Activated naive CD4-positive, alpha-beta T cell treated with anti-CD3 and anti-CD28 coated beads, Interleukin-2, amount 50 U/mL, for 24 hours (primary cell): ENCODE data around the gene TMEM39A.

Experiments used
- H3K27ac Mint-ChIP-seq: one replicate; pipeline ENCODE4 v1.8.0; 2021; ENCODE audit warnings: mild to moderate bottlenecking, mixed read lengths
- H3K27me3 Mint-ChIP-seq: one replicate; pipeline ENCODE4 v1.8.0; 2021; ENCODE audit warnings: mixed read lengths
- H3K36me3 Mint-ChIP-seq: one replicate; pipeline ENCODE4 v1.8.0; 2021; ENCODE audit warnings: mixed read lengths
- H3K4me1 Mint-ChIP-seq: one replicate; pipeline ENCODE4 v1.8.0; 2021; ENCODE audit warnings: mixed read lengths
- H3K4me3 Mint-ChIP-seq: one replicate; pipeline ENCODE4 v1.8.0; 2021; ENCODE audit warnings: mild to moderate bottlenecking, mixed read lengths
- H3K9me3 Mint-ChIP-seq: one replicate; pipeline ENCODE4 v1.8.0; 2021; ENCODE audit warnings: mixed read lengths

TMEM39A gene, protein sequence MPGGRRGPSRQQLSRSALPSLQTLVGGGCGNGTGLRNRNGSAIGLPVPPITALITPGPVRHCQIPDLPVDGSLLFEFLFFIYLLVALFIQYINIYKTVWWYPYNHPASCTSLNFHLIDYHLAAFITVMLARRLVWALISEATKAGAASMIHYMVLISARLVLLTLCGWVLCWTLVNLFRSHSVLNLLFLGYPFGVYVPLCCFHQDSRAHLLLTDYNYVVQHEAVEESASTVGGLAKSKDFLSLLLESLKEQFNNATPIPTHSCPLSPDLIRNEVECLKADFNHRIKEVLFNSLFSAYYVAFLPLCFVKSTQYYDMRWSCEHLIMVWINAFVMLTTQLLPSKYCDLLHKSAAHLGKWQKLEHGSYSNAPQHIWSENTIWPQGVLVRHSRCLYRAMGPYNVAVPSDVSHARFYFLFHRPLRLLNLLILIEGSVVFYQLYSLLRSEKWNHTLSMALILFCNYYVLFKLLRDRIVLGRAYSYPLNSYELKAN

GRCh38 chr3:119463171-119464169 lies at the start of gene TMEM39A:
Gene TMEM39A, minus strand, starts transcription at chr3:119463615. Its CDS starts 1,541 bp downstream, at chr3:119462074.
- peak within 1 kb of the TSS; percentile 99 for H3K27ac Mint-ChIP-seq
- H3K27me3 Mint-ChIP-seq, result no peaks in the 10 kb centered on the region
- peak within 1 kb of the TSS; percentile 98 for H3K4me3 Mint-ChIP-seq
- no peaks in the 10 kb centered on the region for H3K9me3 Mint-ChIP-seq
- H3K4me1 Mint-ChIP-seq, result peaks cover 39% of the 10 kb centered on the region
- H3K36me3 Mint-ChIP-seq, result peaks cover 9% of the 10 kb centered on the region

GRCh38 chr3:119510690-119511089 lies 47.3 kb upstream of the TMEM39A start:
- Mint-ChIP-seq H3K4me3 (no peak overlapping the region), H3K36me3 (peaks cover 32% of the 10 kb centered on the region), H3K27ac (no peak overlapping the region), H3K9me3 (no peaks in the 10 kb centered on the region), H3K27me3 (no peaks in the 10 kb centered on the region), H3K4me1 (peaks cover 35% of the 10 kb centered on the region)

- H3K4me3 Mint-ChIP-seq, result peak overlapping the region; percentile 42
- peaks cover 44% of the 10 kb centered on the region for H3K4me1 Mint-ChIP-seq
- H3K36me3 Mint-ChIP-seq, result peaks cover 30% of the 10 kb centered on the region
Observed at GRCh38 chr3:119508172-119508845, 44.9 kb upstream of the TMEM39A start.

GRCh38 chr3:119507404-119507803 lies 44.0 kb upstream of the TMEM39A start:
- Mint-ChIP-seq H3K36me3 (peaks cover 27% of the 10 kb centered on the region), H3K9me3 (no peaks in the 10 kb centered on the region), H3K27ac (peak overlapping the region; percentile 94), H3K4me3 (peak overlapping the region; percentile 72), H3K4me1 (peaks cover 44% of the 10 kb centered on the region), H3K27me3 (no peaks in the 10 kb centered on the region)

More at GRCh38 chr3:119508172-119508845, 44.9 kb upstream of the TMEM39A start:
- H3K27ac Mint-ChIP-seq, result peak overlapping the region; percentile 94
- H3K9me3 Mint-ChIP-seq, result no peaks in the 10 kb centered on the region
- no peaks in the 10 kb centered on the region for H3K27me3 Mint-ChIP-seq

- peaks cover 27% of the 10 kb centered on the region for H3K36me3 Mint-ChIP-seq
- H3K4me1 Mint-ChIP-seq, result peaks cover 47% of the 10 kb centered on the region
- H3K27me3 Mint-ChIP-seq, result no peaks in the 10 kb centered on the region
- peak overlapping the region; percentile 94 for H3K27ac Mint-ChIP-seq
- no peaks in the 10 kb centered on the region for H3K9me3 Mint-ChIP-seq
- peak overlapping the region; percentile 72 for H3K4me3 Mint-ChIP-seq
Observed at GRCh38 chr3:119506631-119507030, 43.2 kb upstream of the TMEM39A start.

DNA sequence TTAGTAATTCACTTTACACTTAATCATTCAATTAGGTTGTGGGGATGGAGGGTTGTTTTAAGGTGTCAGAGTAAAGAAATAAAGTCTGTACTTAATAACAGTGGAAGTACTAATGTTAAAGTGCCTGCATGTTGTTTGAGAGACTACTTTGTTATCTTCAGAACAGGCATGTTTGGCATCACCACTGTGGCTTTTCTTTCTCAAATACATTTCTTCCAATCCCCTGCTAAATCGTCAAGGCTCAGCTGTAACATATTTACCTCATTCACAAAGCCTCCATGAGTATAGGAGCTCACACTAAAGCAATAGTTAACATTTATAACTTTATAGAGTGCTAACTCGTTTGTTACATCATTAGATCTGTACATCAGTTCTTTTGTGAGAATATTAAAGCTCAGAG lies 37.5 kb upstream of the TMEM39A start:
- Mint-ChIP-seq H3K4me3 (peak overlapping the region; percentile 100), H3K4me1 (peaks cover 50% of the 10 kb centered on the region), H3K27me3 (no peaks in the 10 kb centered on the region), H3K9me3 (no peaks in the 10 kb centered on the region), H3K36me3 (peaks cover 4% of the 10 kb centered on the region), H3K27ac (no peak overlapping the region)

- H3K9me3 Mint-ChIP-seq, result no peaks in the 10 kb centered on the region
- no peaks in the 10 kb centered on the region for H3K27me3 Mint-ChIP-seq
- H3K36me3 Mint-ChIP-seq, result peaks cover 4% of the 10 kb centered on the region
- peak overlapping the region; percentile 52 for H3K27ac Mint-ChIP-seq
- H3K4me1 Mint-ChIP-seq, result peaks cover 47% of the 10 kb centered on the region
- peak overlapping the region; percentile 100 for H3K4me3 Mint-ChIP-seq
Observed at GRCh38 chr3:119500265-119500664, 36.9 kb upstream of the TMEM39A start.

DNA sequence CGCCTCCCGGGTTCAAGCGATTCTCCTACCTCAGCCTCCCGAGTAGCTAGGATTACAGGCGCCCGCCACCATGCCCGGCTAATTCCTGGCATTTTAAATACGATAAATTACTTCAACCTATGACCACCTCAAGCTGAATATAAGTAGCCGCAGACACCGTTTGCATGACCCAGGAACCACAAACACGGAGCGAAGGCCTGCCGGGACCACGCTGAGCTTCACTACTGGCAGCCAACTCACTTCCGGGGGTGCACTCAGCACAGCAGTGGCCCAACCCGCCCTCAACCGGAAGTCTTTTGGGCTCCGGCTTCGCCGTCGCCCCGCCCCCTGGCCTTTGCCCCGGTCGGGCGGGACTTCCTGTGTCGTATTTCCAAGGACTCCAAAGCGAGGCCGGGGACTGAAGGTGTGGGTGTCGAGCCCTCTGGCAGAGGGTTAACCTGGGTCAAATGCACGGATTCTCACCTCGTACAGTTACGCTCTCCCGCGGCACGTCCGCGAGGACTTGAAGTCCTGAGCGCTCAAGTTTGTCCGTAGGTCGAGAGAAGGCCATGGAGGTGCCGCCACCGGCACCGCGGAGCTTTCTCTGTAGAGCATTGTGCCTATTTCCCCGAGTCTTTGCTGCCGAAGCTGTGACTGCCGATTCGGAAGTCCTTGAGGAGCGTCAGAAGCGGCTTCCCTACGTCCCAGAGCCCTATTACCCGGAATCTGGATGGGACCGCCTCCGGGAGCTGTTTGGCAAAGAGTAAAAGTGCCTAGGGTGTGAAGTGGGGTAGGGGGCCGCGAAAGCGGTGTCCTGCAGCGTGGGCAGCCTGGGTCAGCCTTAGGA lies 35.0 kb upstream of the TMEM39A start, which contains the start of gene TIMMDC1:
TIMMDC1 (plus strand) TSS at position 362 of the 826 bp plus-strand sequence; CDS start at position 549, 187 bp downstream.
- peaks cover 37% of the 10 kb centered on the region for H3K4me1 Mint-ChIP-seq
- H3K36me3 Mint-ChIP-seq, result no peaks in the 10 kb centered on the region
- H3K9me3 Mint-ChIP-seq, result no peaks in the 10 kb centered on the region
- H3K27ac Mint-ChIP-seq, result peak within 1 kb of the TSS; percentile 99
- H3K4me3 Mint-ChIP-seq, result peak within 1 kb of the TSS; percentile 100
- no peaks in the 10 kb centered on the region for H3K27me3 Mint-ChIP-seq

- Mint-ChIP-seq H3K36me3 (peaks cover under 1% of the 10 kb centered on the region), H3K4me3 (peak overlapping the region; percentile 100), H3K27ac (peak overlapping the region; percentile 99), H3K9me3 (no peaks in the 10 kb centered on the region), H3K4me1 (peaks cover 36% of the 10 kb centered on the region), H3K27me3 (no peaks in the 10 kb centered on the region)
Observed at GRCh38 chr3:119497820-119498185, 34.4 kb upstream of the TMEM39A start.

- Mint-ChIP-seq H3K36me3 (peaks cover 6% of the 10 kb centered on the region), H3K27ac (no peak overlapping the region), H3K4me3 (no peak overlapping the region), H3K27me3 (no peaks in the 10 kb centered on the region), H3K9me3 (no peaks in the 10 kb centered on the region), H3K4me1 (peaks cover 13% of the 10 kb centered on the region)
Observed at GRCh38 chr3:119494597-119494996, 31.2 kb upstream of the TMEM39A start.

GRCh38 chr3:119492810-119493209 lies 29.4 kb upstream of the TMEM39A start:
- no peaks in the 10 kb centered on the region for H3K27me3 Mint-ChIP-seq
- H3K4me3 Mint-ChIP-seq, result no peak overlapping the region
- peaks cover 5% of the 10 kb centered on the region for H3K4me1 Mint-ChIP-seq
- peaks cover 7% of the 10 kb centered on the region for H3K36me3 Mint-ChIP-seq
- no peaks in the 10 kb centered on the region for H3K9me3 Mint-ChIP-seq
- no peak overlapping the region for H3K27ac Mint-ChIP-seq

GRCh38 chr3:119492128-119492527 lies 28.7 kb upstream of the TMEM39A start:
- Mint-ChIP-seq H3K27me3 (no peaks in the 10 kb centered on the region), H3K4me1 (no peaks in the 10 kb centered on the region), H3K4me3 (no peak overlapping the region), H3K36me3 (peaks cover 7% of the 10 kb centered on the region), H3K9me3 (no peaks in the 10 kb centered on the region), H3K27ac (no peak overlapping the region)

GRCh38 chr3:119490153-119490552 lies 26.7 kb upstream of the TMEM39A start:
- H3K27me3 Mint-ChIP-seq, result no peaks in the 10 kb centered on the region
- no peaks in the 10 kb centered on the region for H3K4me1 Mint-ChIP-seq
- H3K27ac Mint-ChIP-seq, result peak overlapping the region; percentile 77
- no peaks in the 10 kb centered on the region for H3K9me3 Mint-ChIP-seq
- H3K4me3 Mint-ChIP-seq, result no peak overlapping the region
- H3K36me3 Mint-ChIP-seq, result peaks cover 7% of the 10 kb centered on the region

- H3K4me3 Mint-ChIP-seq, result no peak overlapping the region
- H3K9me3 Mint-ChIP-seq, result no peaks in the 10 kb centered on the region
- H3K4me1 Mint-ChIP-seq, result no peaks in the 10 kb centered on the region
- peaks cover 7% of the 10 kb centered on the region for H3K36me3 Mint-ChIP-seq
- no peaks in the 10 kb centered on the region for H3K27me3 Mint-ChIP-seq
- peak overlapping the region; percentile 24 for H3K27ac Mint-ChIP-seq
Observed at GRCh38 chr3:119485563-119485962, 22.1 kb upstream of the TMEM39A start.
